ENCODE measurements around the gene SKIDA1. TPM values are rescaled to one million over a fixed set of nuclear protein-coding genes. Genes with fewer than 3 reads are reported as not detected.

The SKIDA1 gene
- total and polyA plus RNA-seq, 12 donors: 0.64 to 3.5 (median 2.4) TPM

- no peak for TF ChIP-seq POLR2A (IDR thresholded peaks at IDR 0.05)
- no peak for TF ChIP-seq CTCF (IDR thresholded peaks at IDR 0.05)
- Histone ChIP-seq H3K4me1 (replicated peaks in 1 of 2) (peaks cover 9 to 40% of the 10 kb centered on the region in 2 donors), H3K9me3 (replicated peaks in 1 of 3) (no peaks in the 10 kb centered on the region), H3K36me3 (replicated peaks in 1 of 2) (peaks cover 0 to 27% of the 10 kb centered on the region in 2 donors), H3K27ac (peak overlapping the region in 4 of 5 donors; percentile 66 to 100 (median 98)), H3K27me3 (no peaks in the 10 kb centered on the region), H3K4me3 (peak overlapping the region in 2 of 4 donors; percentile 64 to 68)
- 16 to 30% (median 23%) methylated on average over 8 to 9 of the region's 9 CpGs for WGBS, 4 donors
- intact Hi-C loops (cut with DNase I): loop anchor here in 1 of 2 donors (10.0 kb wide), 1 partner anchor 189 kb away; no protein-coding TSS in a partner anchor
- DNase-seq: no peak
Measured at GRCh38 chr10:21535494-21535965, 10.0 kb upstream of the SKIDA1 start.

GRCh38 chr10:21534604-21535493 is 9.4 kb upstream of the SKIDA1 start:
- intact Hi-C loops (cut with DNase I): loop anchor here in 1 of 2 donors (10.0 kb wide), 1 partner anchor 190 kb away; no protein-coding TSS in a partner anchor
- WGBS, 4 donors: 0 to 2% (median 1%) methylated on average over 4 to 95 of the region's 96 CpGs
- peak; percentile 68 to 83 (median 72) for DNase-seq

GRCh38 chr10:21534280-21534586 is 8.8 kb upstream of the SKIDA1 start:
- no peak for DNase-seq
- no peaks in the 10 kb centered on the region for H3K27me3 ChIP-seq
- 0 to 3% (median 0%) methylated on average over 6 to 25 of the region's 26 CpGs for WGBS, 4 donors
- H3K9me3 ChIP-seq (replicated peaks in 1 of 3): no peaks in the 10 kb centered on the region
- H3K27ac ChIP-seq: peak overlapping the region; percentile 83 to 100 (median 96)
- H3K4me1 ChIP-seq (replicated peaks in 1 of 2): peaks cover 9 to 50% of the 10 kb centered on the region in 2 donors
- intact Hi-C loops (cut with DNase I): loop anchor here in 1 of 2 donors (10.0 kb wide), 1 partner anchor 191 kb away; no protein-coding TSS in a partner anchor
- no peak for TF ChIP-seq CTCF (IDR thresholded peaks at IDR 0.05)
- no peak for TF ChIP-seq POLR2A (IDR thresholded peaks at IDR 0.05)
- peaks cover 0 to 14% of the 10 kb centered on the region in 2 donors for H3K36me3 ChIP-seq (replicated peaks in 1 of 2)
- H3K4me3 ChIP-seq: peak overlapping the region; percentile 18 to 68 (median 64)

More at GRCh38 chr10:21534604-21535493, 9.4 kb upstream of the SKIDA1 start:
- no peaks in the 10 kb centered on the region for H3K27me3 ChIP-seq
- H3K36me3 ChIP-seq (replicated peaks in 1 of 2): peaks cover 0 to 21% of the 10 kb centered on the region in 2 donors
- peak overlapping the region in 3 of 4 donors; percentile 18 to 68 (median 64) for H3K4me3 ChIP-seq
- H3K27ac ChIP-seq: peak overlapping the region; percentile 83 to 100 (median 96)
- TF ChIP-seq POLR2A (IDR thresholded peaks at IDR 0.05) (peak in 1 of 2 donors; percentile 36), CTCF (IDR thresholded peaks at IDR 0.05) (no peak)
- no peaks in the 10 kb centered on the region for H3K9me3 ChIP-seq (replicated peaks in 1 of 3)
- H3K4me1 ChIP-seq (replicated peaks in 1 of 2): peaks cover 9 to 44% of the 10 kb centered on the region in 2 donors

Measured in adrenal gland (tissue), 12 donors.